Liver (tissue), 9 donors: Measurements from ENCODE around the gene PAQR7. TPM values are rescaled to one million over a fixed set of nuclear protein-coding genes. Genes with fewer than 3 reads are reported as not detected.

Experiments used
- DNase-seq: peaks from one replicate; pipeline ENCODE4 v3.0.0-alpha.2; 2017; ENCODE audit warnings: low spot score
- H3K27ac ChIP-seq, 2 donors: one replicate each; pipeline ENCODE4 v1.7.0; 2013; ENCODE audit warnings: inconsistent platforms in 2 of 2, low read length in 2 of 2, control low read depth in 1 of 2, low read depth in 1 of 2, mild to moderate bottlenecking in 1 of 2
- H3K27me3 ChIP-seq, 4 donors: one replicate each; pipeline versions ENCODE4 v1.6.1 to v1.7.0; 2013; ENCODE audit warnings: low read length in 3 of 4, inconsistent platforms in 1 of 4, mild to moderate bottlenecking in 1 of 4, moderate library complexity in 1 of 4; ENCODE audit not compliant: control insufficient read depth in 4 of 4, insufficient read depth in 4 of 4
- H3K36me3 ChIP-seq, 4 donors: one replicate each; pipeline versions ENCODE4 v1.6.1 to v1.7.0; 2013; ENCODE audit warnings: low read length in 3 of 4, mild to moderate bottlenecking in 3 of 4, low read depth in 1 of 4, moderate library complexity in 1 of 4; ENCODE audit not compliant: control insufficient read depth in 4 of 4, insufficient read depth in 3 of 4
- H3K4me1 ChIP-seq, 4 donors: one replicate each; pipeline versions ENCODE4 v1.6.1 to v1.7.0; 2013; ENCODE audit warnings: low read length in 3 of 4, mild to moderate bottlenecking in 3 of 4, moderate library complexity in 1 of 4; ENCODE audit not compliant: control insufficient read depth in 4 of 4, insufficient read depth in 4 of 4
- H3K4me3 ChIP-seq, 3 donors: one replicate each; pipeline versions ENCODE4 v1.6.1 to v1.7.0; 2013; ENCODE audit warnings: low read length in 3 of 3, control low read depth in 1 of 3, low read depth in 1 of 3, mild to moderate bottlenecking in 1 of 3
- H3K9ac ChIP-seq, 2 donors: one replicate each; pipeline ENCODE4 v1.7.0; 2013; ENCODE audit warnings: low read length in 2 of 2, mild to moderate bottlenecking in 2 of 2, moderate library complexity in 2 of 2, control low read depth in 1 of 2, low read depth in 1 of 2
- H3K9me3 ChIP-seq, 4 donors: one replicate each; pipeline versions ENCODE4 v1.6.1 to v1.7.0; 2013; ENCODE audit warnings: low read length in 3 of 4; ENCODE audit not compliant: control insufficient read depth in 4 of 4
- FOXA2 ChIP-seq: IDR thresholded peaks from 2 replicates; pipeline ENCODE4 v1.6.1; 2016; ENCODE audit warnings: antibody characterized with exemption
- HNF4A ChIP-seq, 2 donors: conservative IDR thresholded peaks; 2 replicates each; pipeline ENCODE4 v1.6.1; 2016; ENCODE audit warnings: antibody characterized with exemption in 2 of 2, mild to moderate bottlenecking in 2 of 2
- HNF4G ChIP-seq: IDR thresholded peaks from 2 replicates; pipeline ENCODE4 v1.6.1; 2016; ENCODE audit warnings: antibody characterized with exemption
- JUND ChIP-seq, 2 donors: IDR thresholded peaks; 2 replicates each; pipeline ENCODE4 v1.6.1; 2016; ENCODE audit warnings: antibody characterized with exemption in 2 of 2
- NR2F2 ChIP-seq: IDR thresholded peaks from 2 replicates; pipeline ENCODE4 v1.6.1; 2016; ENCODE audit warnings: antibody characterized with exemption
- RAD21 ChIP-seq, 2 donors: IDR thresholded peaks; 2 replicates each; pipeline ENCODE4 v1.6.1; 2016; ENCODE audit warnings: antibody characterized with exemption in 2 of 2, mild to moderate bottlenecking in 2 of 2
- RXRA ChIP-seq, 2 donors: IDR thresholded peaks; 2 replicates each; pipeline ENCODE4 v1.6.1; 2017 to 2018; ENCODE audit warnings: antibody characterized with exemption in 2 of 2, mild to moderate bottlenecking in 1 of 2
- SP1 ChIP-seq: IDR thresholded peaks from 2 replicates; pipeline ENCODE4 v1.6.1; 2018; ENCODE audit warnings: antibody characterized with exemption, mild to moderate bottlenecking
- TAF1 ChIP-seq: conservative IDR thresholded peaks from 2 replicates; pipeline ENCODE4 v1.6.1; 2016; ENCODE audit warnings: antibody characterized with exemption, mild to moderate bottlenecking
- WGBS: extraction: QIAGEN DNeasy Blood & Tissue Kit; methylation state at CpG from one replicate; pipeline ENCODE4 v1.1.7; 2013; 5-methylcytosine and 5-hydroxymethylcytosine counted together
- polyA plus RNA-seq, 2 donors: library from polyadenylated mRNA; stranded (reverse) in 1 of 2; unstranded in 1 of 2; fragments of 200-250 nt in 1 of 2; fragments of >200 nt in 1 of 2; fragmentation: Nextera tagmentation in 1 of 2; extraction: Ambion mirVana in 1 of 2; gene quantifications; one replicate each; pipeline versions ENCODE4 v1.2.1 to v1.2.3, GENCODE V29; 2013 to 2015
- total RNA-seq, 2 donors: library from RNA; depleted of rRNA; stranded (reverse); fragments of >200 nt; gene quantifications; one replicate each; pipeline ENCODE4 v1.2.3, GENCODE V29; 2014
- TF ChIP-seq, protein P1 (sequence below): IDR thresholded peaks from 2 replicates; pipeline ENCODE4 v1.6.1; 2016; ENCODE audit warnings: antibody characterized with exemption, mild to moderate bottlenecking
- TF ChIP-seq, protein P2 (sequence below): IDR thresholded peaks from 2 replicates; pipeline ENCODE4 v1.6.1; 2016; ENCODE audit warnings: antibody characterized with exemption
- donor health status: healthy.
- donor health status: healthy.
- donor health status: healthy.
- donor health status: healthy.
- donor health status: healthy.

The PAQR7 gene
- total and polyA plus RNA-seq, 4 donors = 1.5 to 9.0 (median 1.8) TPM

DNA sequence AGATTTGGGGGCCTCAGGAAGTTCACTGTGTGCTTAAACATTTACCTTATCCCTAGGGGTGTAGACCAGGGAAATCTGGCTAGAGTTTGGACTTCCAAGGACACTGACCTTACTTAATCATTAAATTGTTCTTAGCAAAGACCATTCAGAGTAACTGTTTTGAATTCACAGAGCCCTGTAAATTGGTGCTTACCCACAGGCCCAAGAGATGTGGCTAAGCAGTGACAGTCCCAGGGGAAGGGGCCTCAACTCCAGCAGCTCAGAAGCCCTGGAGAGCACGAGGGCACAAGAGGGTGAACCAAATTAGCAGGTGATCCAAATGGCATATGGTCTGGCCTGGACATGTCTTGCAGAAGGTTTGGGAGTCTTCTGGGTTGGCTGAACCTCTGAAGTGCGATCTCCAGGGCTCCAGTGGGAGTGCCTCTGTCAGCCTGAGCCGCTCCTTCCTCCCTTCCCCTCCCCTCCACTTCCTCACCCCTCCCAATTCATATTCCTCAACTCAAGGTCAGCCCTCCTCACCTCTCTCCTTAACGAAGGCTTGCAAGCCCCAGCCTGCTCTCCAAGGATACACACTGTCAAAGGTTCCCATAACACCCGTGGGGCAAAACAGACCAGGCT is 4.3 kb downstream of the PAQR7 start:
- no peak for DNase-seq
- Histone ChIP-seq H3K4me1 (peaks cover 28 to 83% (median 77%) of the 10 kb centered on the region in 4 donors), H3K9me3 (no peaks in the 10 kb centered on the region), H3K36me3 (no peaks in the 10 kb centered on the region), H3K9ac (no peak overlapping the region), H3K4me3 (no peak overlapping the region), H3K27me3 (no peaks in the 10 kb centered on the region), H3K27ac (peak overlapping the region; percentile 10 to 16)
- peak; percentile 49 to 75 for TF ChIP-seq HNF4A (conservative IDR thresholded peaks at IDR 0.05)
- TF ChIP-seq HNF4G = peak; percentile 43
- TF ChIP-seq FOXA2 = no peak
- TF ChIP-seq RAD21 (IDR thresholded peaks at IDR 0.05) = no peak
- peak; percentile 74 for TF ChIP-seq SP1
- no peak for TF ChIP-seq JUND (IDR thresholded peaks at IDR 0.05)
- peak; percentile 57 to 79 for TF ChIP-seq RXRA (IDR thresholded peaks at IDR 0.05)
- 26% methylated on average over 5 of the region's 5 CpGs for WGBS

DNA sequence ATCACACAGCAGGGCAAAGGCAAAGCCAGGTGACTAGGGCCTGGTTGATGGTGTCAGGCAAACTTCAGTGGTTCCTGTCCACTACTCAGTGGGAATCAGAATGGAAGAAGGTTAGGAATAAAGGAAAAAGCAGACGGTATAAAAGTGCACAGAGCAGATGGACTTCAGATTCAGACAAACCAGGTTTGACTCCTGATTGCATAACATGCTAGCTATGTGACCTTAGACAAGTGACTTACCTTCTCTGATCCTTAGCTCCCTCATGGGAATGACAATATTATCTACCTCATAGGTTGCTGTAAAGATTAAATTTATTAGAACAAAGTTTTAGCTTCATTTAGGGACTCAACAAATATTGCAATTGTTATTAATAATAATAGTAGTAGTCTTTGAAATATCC is 4.9 kb downstream of the PAQR7 start:
- Histone ChIP-seq H3K27me3 (no peaks in the 10 kb centered on the region), H3K27ac (peak overlapping the region in 1 of 2 donors; percentile 29), H3K4me3 (no peak overlapping the region), H3K4me1 (peaks cover 28 to 84% (median 78%) of the 10 kb centered on the region in 4 donors), H3K9ac (no peak overlapping the region), H3K36me3 (no peaks in the 10 kb centered on the region), H3K9me3 (no peaks in the 10 kb centered on the region)
- WGBS = 36% methylated on average over 1 of the region's 1 CpG
- no peak for DNase-seq
- TF ChIP-seq, protein P1, sequence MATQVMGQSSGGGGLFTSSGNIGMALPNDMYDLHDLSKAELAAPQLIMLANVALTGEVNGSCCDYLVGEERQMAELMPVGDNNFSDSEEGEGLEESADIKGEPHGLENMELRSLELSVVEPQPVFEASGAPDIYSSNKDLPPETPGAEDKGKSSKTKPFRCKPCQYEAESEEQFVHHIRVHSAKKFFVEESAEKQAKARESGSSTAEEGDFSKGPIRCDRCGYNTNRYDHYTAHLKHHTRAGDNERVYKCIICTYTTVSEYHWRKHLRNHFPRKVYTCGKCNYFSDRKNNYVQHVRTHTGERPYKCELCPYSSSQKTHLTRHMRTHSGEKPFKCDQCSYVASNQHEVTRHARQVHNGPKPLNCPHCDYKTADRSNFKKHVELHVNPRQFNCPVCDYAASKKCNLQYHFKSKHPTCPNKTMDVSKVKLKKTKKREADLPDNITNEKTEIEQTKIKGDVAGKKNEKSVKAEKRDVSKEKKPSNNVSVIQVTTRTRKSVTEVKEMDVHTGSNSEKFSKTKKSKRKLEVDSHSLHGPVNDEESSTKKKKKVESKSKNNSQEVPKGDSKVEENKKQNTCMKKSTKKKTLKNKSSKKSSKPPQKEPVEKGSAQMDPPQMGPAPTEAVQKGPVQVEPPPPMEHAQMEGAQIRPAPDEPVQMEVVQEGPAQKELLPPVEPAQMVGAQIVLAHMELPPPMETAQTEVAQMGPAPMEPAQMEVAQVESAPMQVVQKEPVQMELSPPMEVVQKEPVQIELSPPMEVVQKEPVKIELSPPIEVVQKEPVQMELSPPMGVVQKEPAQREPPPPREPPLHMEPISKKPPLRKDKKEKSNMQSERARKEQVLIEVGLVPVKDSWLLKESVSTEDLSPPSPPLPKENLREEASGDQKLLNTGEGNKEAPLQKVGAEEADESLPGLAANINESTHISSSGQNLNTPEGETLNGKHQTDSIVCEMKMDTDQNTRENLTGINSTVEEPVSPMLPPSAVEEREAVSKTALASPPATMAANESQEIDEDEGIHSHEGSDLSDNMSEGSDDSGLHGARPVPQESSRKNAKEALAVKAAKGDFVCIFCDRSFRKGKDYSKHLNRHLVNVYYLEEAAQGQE = no peak
- TF ChIP-seq, protein P2, sequence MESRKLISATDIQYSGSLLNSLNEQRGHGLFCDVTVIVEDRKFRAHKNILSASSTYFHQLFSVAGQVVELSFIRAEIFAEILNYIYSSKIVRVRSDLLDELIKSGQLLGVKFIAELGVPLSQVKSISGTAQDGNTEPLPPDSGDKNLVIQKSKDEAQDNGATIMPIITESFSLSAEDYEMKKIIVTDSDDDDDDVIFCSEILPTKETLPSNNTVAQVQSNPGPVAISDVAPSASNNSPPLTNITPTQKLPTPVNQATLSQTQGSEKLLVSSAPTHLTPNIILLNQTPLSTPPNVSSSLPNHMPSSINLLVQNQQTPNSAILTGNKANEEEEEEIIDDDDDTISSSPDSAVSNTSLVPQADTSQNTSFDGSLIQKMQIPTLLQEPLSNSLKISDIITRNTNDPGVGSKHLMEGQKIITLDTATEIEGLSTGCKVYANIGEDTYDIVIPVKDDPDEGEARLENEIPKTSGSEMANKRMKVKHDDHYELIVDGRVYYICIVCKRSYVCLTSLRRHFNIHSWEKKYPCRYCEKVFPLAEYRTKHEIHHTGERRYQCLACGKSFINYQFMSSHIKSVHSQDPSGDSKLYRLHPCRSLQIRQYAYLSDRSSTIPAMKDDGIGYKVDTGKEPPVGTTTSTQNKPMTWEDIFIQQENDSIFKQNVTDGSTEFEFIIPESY = no peak
- TF ChIP-seq RAD21 (IDR thresholded peaks at IDR 0.05) (no peak), SP1 (no peak), TAF1 (no peak), FOXA2 (no peak), HNF4A (conservative IDR thresholded peaks at IDR 0.05) (no peak), JUND (IDR thresholded peaks at IDR 0.05) (no peak)

DNA sequence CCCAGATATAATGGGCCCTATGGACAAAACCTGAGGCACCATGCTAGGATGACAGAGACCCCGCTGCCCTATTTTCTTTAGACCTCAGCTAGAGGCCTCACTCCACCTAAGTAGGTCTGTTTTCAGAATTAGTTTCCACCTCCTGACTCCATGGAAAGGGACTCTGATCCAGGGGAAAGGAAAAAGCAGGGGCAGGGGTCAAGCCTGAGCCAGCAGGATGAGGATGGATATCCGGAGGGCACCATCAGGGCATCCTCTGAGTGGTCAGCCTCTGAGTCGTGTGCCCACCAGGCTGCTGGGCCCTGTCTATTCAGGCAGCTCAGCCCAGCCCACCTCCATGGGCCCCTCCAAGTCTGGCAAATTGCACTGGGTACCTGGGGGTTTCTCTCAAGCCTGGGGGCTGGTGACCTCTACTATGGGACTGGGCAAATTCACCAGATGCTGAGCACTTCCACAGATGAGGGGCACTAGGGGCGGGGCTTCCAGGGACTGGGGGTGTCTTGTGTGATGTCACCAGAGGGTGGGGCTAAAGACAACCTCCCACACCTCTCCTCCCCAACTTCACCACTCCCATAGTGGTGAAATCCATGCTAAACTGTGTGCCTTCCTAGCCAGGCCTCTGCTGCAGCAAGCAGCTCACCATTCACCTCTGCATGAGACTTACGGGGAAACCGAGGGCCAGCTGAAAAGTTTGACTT is 5.5 kb downstream of the PAQR7 start:
- Histone ChIP-seq H3K27ac (peak overlapping the region in 1 of 2 donors; percentile 29), H3K27me3 (no peaks in the 10 kb centered on the region), H3K4me1 (peaks cover 28 to 81% (median 77%) of the 10 kb centered on the region in 4 donors), H3K4me3 (no peak overlapping the region), H3K36me3 (no peaks in the 10 kb centered on the region), H3K9ac (no peak overlapping the region), H3K9me3 (no peaks in the 10 kb centered on the region)
- WGBS = 73% methylated on average over 6 of the region's 6 CpGs
- TF ChIP-seq NR2F2 = peak; percentile 67
- no peak for TF ChIP-seq FOXA2
- no peak for DNase-seq
